ENCODE results near the gene DUSP5. TPM values are rescaled to one million over a fixed set of nuclear protein-coding genes. Genes with fewer than 3 reads are reported as not detected.

DUSP5 gene
- total and polyA plus RNA-seq, 2 experiments from 2014 or later, result 49.6 to 60.7 TPM

- Histone ChIP-seq H4K20me1 (ENCODE audit: insufficient read depth, poor library complexity, severe bottlenecking) (no peaks in the 10 kb centered on the region), H3K79me2 (no peaks in the 10 kb centered on the region), H3K9me2 (replicated peaks; ENCODE audit: insufficient read depth) (no peaks in the 10 kb centered on the region), H3K36me3 (replicated peaks; ENCODE audit: insufficient read depth, low read depth) (no peaks in the 10 kb centered on the region), H3K4me1 (ENCODE audit: insufficient read depth) (no peaks in the 10 kb centered on the region), H3K4me2 (no peak overlapping the region), H2AFZ (no peak overlapping the region), H3K4me3 (no peak overlapping the region), H3K27ac (no peak overlapping the region), H3K27me3 (no peaks in the 10 kb centered on the region), H3K9me3 (ENCODE audit: low read depth) (no peaks in the 10 kb centered on the region)
- DNase-seq (ENCODE audit: low spot score), result no peak
- WGBS (ENCODE audit: low lambda C conversion rate, missing lambda C conversion rate), result 86% methylated on average over 3 of the region's 3 CpGs
- TF ChIP-seq EZH2 (IDR thresholded peaks at IDR 0.05; ENCODE audit: borderline replicate concordance) (no peak), EZH2phosphoT487 (IDR thresholded peaks at IDR 0.05; ENCODE audit: low read depth, severe bottlenecking, unreplicated experiment) (no peak)
- TF ChIP-seq, protein P1, sequence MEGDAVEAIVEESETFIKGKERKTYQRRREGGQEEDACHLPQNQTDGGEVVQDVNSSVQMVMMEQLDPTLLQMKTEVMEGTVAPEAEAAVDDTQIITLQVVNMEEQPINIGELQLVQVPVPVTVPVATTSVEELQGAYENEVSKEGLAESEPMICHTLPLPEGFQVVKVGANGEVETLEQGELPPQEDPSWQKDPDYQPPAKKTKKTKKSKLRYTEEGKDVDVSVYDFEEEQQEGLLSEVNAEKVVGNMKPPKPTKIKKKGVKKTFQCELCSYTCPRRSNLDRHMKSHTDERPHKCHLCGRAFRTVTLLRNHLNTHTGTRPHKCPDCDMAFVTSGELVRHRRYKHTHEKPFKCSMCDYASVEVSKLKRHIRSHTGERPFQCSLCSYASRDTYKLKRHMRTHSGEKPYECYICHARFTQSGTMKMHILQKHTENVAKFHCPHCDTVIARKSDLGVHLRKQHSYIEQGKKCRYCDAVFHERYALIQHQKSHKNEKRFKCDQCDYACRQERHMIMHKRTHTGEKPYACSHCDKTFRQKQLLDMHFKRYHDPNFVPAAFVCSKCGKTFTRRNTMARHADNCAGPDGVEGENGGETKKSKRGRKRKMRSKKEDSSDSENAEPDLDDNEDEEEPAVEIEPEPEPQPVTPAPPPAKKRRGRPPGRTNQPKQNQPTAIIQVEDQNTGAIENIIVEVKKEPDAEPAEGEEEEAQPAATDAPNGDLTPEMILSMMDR (IDR thresholded peaks at IDR 0.05; ENCODE audit: poor library complexity), result no peak
Observed at GRCh38 chr10:110558041-110558440, 60.3 kb downstream of the DUSP5 start.

DNA sequence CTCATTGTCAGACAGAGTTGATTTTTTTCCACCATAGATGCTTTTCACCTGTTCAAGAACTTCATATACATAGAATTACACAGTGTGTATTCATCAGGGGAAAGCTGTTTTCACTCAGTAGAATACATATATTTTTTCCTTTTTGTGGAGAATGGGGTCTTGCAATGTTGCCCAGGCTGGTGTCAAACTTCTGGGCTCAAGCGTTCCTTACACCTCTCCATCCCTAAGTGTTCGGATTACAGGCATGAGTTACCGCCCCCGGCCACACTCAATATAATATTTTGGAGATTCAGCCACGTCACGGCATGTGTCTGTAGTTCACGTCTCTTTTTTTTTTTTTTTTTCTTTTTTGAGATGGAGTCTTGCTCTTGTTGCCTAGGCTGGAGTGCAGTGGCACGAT is 62.3 kb downstream of the DUSP5 start:
- H3K27me3 ChIP-seq, result no peaks in the 10 kb centered on the region
- H4K20me1 ChIP-seq (ENCODE audit: insufficient read depth, poor library complexity, severe bottlenecking), result no peaks in the 10 kb centered on the region
- no peaks in the 10 kb centered on the region for H3K79me2 ChIP-seq
- H3K4me1 ChIP-seq (ENCODE audit: insufficient read depth), result no peaks in the 10 kb centered on the region
- H3K27ac ChIP-seq, result no peak overlapping the region
- no peaks in the 10 kb centered on the region for H3K36me3 ChIP-seq (replicated peaks; ENCODE audit: insufficient read depth, low read depth)
- H3K4me2 ChIP-seq, result no peak overlapping the region
- H3K4me3 ChIP-seq, result no peak overlapping the region
- no peak for DNase-seq (ENCODE audit: low spot score)
- no peaks in the 10 kb centered on the region for H3K9me3 ChIP-seq (ENCODE audit: low read depth)
- TF ChIP-seq EZH2 (IDR thresholded peaks at IDR 0.05; ENCODE audit: borderline replicate concordance) (no peak), EZH2phosphoT487 (IDR thresholded peaks at IDR 0.05; ENCODE audit: low read depth, severe bottlenecking, unreplicated experiment) (no peak)
- TF ChIP-seq, protein P1 (IDR thresholded peaks at IDR 0.05; ENCODE audit: poor library complexity), result no peak
- WGBS (ENCODE audit: low lambda C conversion rate, missing lambda C conversion rate), result 97% methylated on average over 8 of the region's 8 CpGs
- H2AFZ ChIP-seq, result no peak overlapping the region
- no peaks in the 10 kb centered on the region for H3K9me2 ChIP-seq (replicated peaks; ENCODE audit: insufficient read depth)

Other genes with a start within 250 kb of the DUSP5 start
- 13.6 and 17.4 TPM in 2 replicates for gene SMNDC1, start 193.0 kb upstream of the DUSP5 start, total RNA-seq
- 14.3 and 19.1 TPM in 2 replicates for gene SMNDC1, start 193.0 kb upstream of the DUSP5 start, polyA plus RNA-seq
- gene SMC3, start 69.8 kb downstream of the DUSP5 start, total RNA-seq, result 35.4 and 40.8 TPM in 2 replicates
- gene SMC3, start 69.8 kb downstream of the DUSP5 start, polyA plus RNA-seq, result 53.5 and 64.1 TPM in 2 replicates
- gene RBM20, start 146.4 kb downstream of the DUSP5 start, total RNA-seq, result 3.1 and 4.0 TPM in 2 replicates
- 3.7 and 6.5 TPM in 2 replicates for gene RBM20, start 146.4 kb downstream of the DUSP5 start, polyA plus RNA-seq